SK-N-SH treated with all-trans-retinoic acid at 6 μM for 48 hours (cell line): ENCODE measurements around the gene STXBP1.

Experiments
- ATAC-seq: fragments of 200-7000 bp; cut with Tn5 transposase; 3 replicates; pipeline ENCODE4 v1.9.1; 2020; ENCODE audit warnings: mild to moderate bottlenecking, moderate library complexity
- ARNTL ChIP-seq: fragments of 450-650 bp; formaldehyde crosslinking; IDR thresholded peaks from 2 replicates; pipeline ENCODE4 v1.5.0; 2020; ENCODE audit warnings: low read depth, mild to moderate bottlenecking, moderate library complexity, borderline replicate concordance
- BACH2 ChIP-seq: fragments of 250-450 bp; sonication (Bioruptor Pico); IDR thresholded peaks from 2 replicates; pipeline ENCODE4 v1.9.0; 2021; ENCODE audit warnings: mild to moderate bottlenecking, borderline replicate concordance
- CSDC2 ChIP-seq: fragments of 250-450 bp; sonication (Bioruptor Pico); IDR thresholded peaks from 2 replicates; pipeline ENCODE4 v1.5.0; 2020; ENCODE audit warnings: mild to moderate bottlenecking, moderate library complexity
- CSRNP3 ChIP-seq: fragments of 250-450 bp; sonication (Bioruptor Pico); IDR thresholded peaks from 2 replicates; pipeline ENCODE4 v1.5.1; 2021; ENCODE audit warnings: mild to moderate bottlenecking, moderate library complexity
- ESRRG ChIP-seq: fragments of 250-450 bp; sonication (Bioruptor Pico); IDR thresholded peaks from 2 replicates; pipeline ENCODE4 v1.6.1; 2021; ENCODE audit warnings: mild to moderate bottlenecking
- GLIS3 ChIP-seq: fragments of 250-450 bp; sonication (Bioruptor Pico); IDR thresholded peaks from 2 replicates; pipeline ENCODE4 v1.5.0; 2020; ENCODE audit warnings: mild to moderate bottlenecking, moderate library complexity
- ISL1 ChIP-seq: fragments of 250-450 bp; sonication (Bioruptor Pico); IDR thresholded peaks from 2 replicates; pipeline ENCODE4 v2.1.2; 2022; ENCODE audit warnings: mild to moderate bottlenecking, moderate library complexity
- OSR1 ChIP-seq: fragments of 250-450 bp; sonication (Bioruptor Pico); IDR thresholded peaks from 2 replicates; pipeline ENCODE4 v1.8.0; 2022; ENCODE audit warnings: moderate library complexity, mild to moderate bottlenecking, inconsistent platforms
- PPARA ChIP-seq: fragments of 250-450 bp; sonication (Bioruptor Pico); IDR thresholded peaks from 2 replicates; pipeline ENCODE4 v1.5.0; 2020; ENCODE audit warnings: mild to moderate bottlenecking, borderline replicate concordance
- RARB ChIP-seq: fragments of 250-450 bp; sonication (Bioruptor Pico); IDR thresholded peaks from 2 replicates; pipeline ENCODE4 v1.8.0; 2021; ENCODE audit warnings: mild to moderate bottlenecking, moderate library complexity
- SNAI2 ChIP-seq: fragments of 250-450 bp; sonication (Bioruptor Pico); IDR thresholded peaks from 2 replicates; pipeline ENCODE4 v1.5.0; 2020; ENCODE audit warnings: mild to moderate bottlenecking, moderate library complexity
- TCF4 ChIP-seq: fragments of 250-450 bp; sonication (Bioruptor Pico); IDR thresholded peaks from 2 replicates; pipeline ENCODE4 v1.8.0; 2021; ENCODE audit warnings: mild to moderate bottlenecking, moderate library complexity, borderline replicate concordance
- TOX ChIP-seq: fragments of 250-450 bp; sonication (Bioruptor Pico); IDR thresholded peaks from 2 replicates; pipeline ENCODE4 v1.8.0; 2021; ENCODE audit warnings: mild to moderate bottlenecking, moderate library complexity, borderline replicate concordance
- ZC3H10 ChIP-seq: fragments of 250-450 bp; sonication (Bioruptor Pico); IDR thresholded peaks from 2 replicates; pipeline ENCODE4 v1.5.1; 2021; ENCODE audit warnings: mild to moderate bottlenecking, moderate library complexity
- ZFP3 ChIP-seq: fragments of 250-450 bp; sonication (Bioruptor Pico); IDR thresholded peaks from 2 replicates; pipeline ENCODE4 v1.5.0; 2020; ENCODE audit warnings: mild to moderate bottlenecking, moderate library complexity
- ZFP30 ChIP-seq: fragments of 450-650 bp; formaldehyde crosslinking; IDR thresholded peaks from 2 replicates; pipeline ENCODE4 v1.5.0; 2022; ENCODE audit warnings: mild to moderate bottlenecking, moderate library complexity
- ZNF565 ChIP-seq: fragments of 450-650 bp; formaldehyde crosslinking; conservative IDR thresholded peaks from 2 replicates; pipeline ENCODE4 v1.5.0; 2020; ENCODE audit warnings: low read depth, mild to moderate bottlenecking, moderate library complexity
- ZNF70 ChIP-seq: fragments of 450-650 bp; formaldehyde crosslinking; IDR thresholded peaks from 2 replicates; pipeline ENCODE4 v1.5.0; 2020; ENCODE audit warnings: mild to moderate bottlenecking, moderate library complexity
- ZNF8 ChIP-seq: fragments of 450-650 bp; formaldehyde crosslinking; IDR thresholded peaks from 2 replicates; pipeline ENCODE4 v1.5.0; 2020; ENCODE audit warnings: mild to moderate bottlenecking, moderate library complexity
- TF ChIP-seq, protein P1 (sequence below): fragments of 250-450 bp; sonication (Bioruptor Pico); IDR thresholded peaks from 2 replicates; pipeline ENCODE4 v1.8.0; 2020; ENCODE audit warnings: mild to moderate bottlenecking, moderate library complexity, borderline replicate concordance
- TF ChIP-seq, protein P2 (sequence below): fragments of 250-450 bp; sonication (Bioruptor Pico); IDR thresholded peaks from 2 replicates; pipeline ENCODE4 v1.5.1; 2020; ENCODE audit warnings: low read depth, mild to moderate bottlenecking, moderate library complexity
- TF ChIP-seq, protein P3 (sequence below): fragments of 250-450 bp; sonication (Bioruptor Pico); IDR thresholded peaks from 2 replicates; pipeline ENCODE4 v1.5.0; 2020; ENCODE audit warnings: mild to moderate bottlenecking, moderate library complexity

STXBP1 gene

DNA sequence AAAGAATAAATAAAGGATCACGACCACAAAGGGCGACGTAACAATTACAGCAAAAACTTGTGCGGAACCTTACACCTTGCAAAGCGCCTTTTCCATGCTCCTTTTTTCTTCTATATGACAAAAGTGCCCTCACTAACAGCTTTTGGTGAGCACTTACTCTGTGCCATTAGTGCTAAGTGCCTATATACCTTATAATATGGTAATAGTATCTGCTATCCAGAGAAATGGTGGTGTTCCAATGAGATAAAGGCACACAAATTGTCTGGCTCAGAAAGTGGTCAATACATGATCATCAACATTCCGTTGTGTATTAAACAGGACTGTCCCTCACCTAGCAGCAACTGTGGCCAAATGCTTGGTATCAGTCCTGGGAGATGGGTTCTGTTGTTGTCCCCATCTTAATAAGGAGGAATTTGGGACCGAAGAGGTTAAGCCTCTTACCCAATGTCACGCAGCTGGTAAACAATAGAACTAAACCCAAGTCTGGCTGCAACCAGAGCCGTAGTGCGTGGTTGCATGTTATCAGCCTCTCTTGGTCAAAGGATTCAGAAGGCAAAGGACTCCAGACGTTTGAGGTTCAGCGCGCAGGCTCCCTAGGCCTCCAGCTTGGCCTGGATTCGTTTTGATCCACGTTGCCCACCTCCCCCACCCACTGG is 123.6 kb downstream of the STXBP1 start (continued):
- TF ChIP-seq, protein P1, sequence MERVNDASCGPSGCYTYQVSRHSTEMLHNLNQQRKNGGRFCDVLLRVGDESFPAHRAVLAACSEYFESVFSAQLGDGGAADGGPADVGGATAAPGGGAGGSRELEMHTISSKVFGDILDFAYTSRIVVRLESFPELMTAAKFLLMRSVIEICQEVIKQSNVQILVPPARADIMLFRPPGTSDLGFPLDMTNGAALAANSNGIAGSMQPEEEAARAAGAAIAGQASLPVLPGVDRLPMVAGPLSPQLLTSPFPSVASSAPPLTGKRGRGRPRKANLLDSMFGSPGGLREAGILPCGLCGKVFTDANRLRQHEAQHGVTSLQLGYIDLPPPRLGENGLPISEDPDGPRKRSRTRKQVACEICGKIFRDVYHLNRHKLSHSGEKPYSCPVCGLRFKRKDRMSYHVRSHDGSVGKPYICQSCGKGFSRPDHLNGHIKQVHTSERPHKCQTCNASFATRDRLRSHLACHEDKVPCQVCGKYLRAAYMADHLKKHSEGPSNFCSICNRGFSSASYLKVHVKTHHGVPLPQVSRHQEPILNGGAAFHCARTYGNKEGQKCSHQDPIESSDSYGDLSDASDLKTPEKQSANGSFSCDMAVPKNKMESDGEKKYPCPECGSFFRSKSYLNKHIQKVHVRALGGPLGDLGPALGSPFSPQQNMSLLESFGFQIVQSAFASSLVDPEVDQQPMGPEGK = no peak
- TF ChIP-seq CSDC2 (no peak), ISL1 (no peak), OSR1 (CRISPR knock-in tag) (no peak)

GRCh38 chr9:127738666-127739065 is 126.6 kb downstream of the STXBP1 start:
- ATAC-seq = no peak
- no peak for TF ChIP-seq TCF4 (CRISPR knock-in tag)
- no peak for TF ChIP-seq CSRNP3 (CRISPR knock-in tag)
- TF ChIP-seq ARNTL (CRISPR knock-in tag) = no peak
- TF ChIP-seq ZFP3 = no peak
- TF ChIP-seq CSDC2 = no peak
- no peak for TF ChIP-seq ESRRG (CRISPR knock-in tag)
- no peak for TF ChIP-seq PPARA (CRISPR knock-in tag)
- TF ChIP-seq BACH2 = no peak
- no peak for TF ChIP-seq RARB (CRISPR knock-in tag)
- no peak for TF ChIP-seq ZNF70
- TF ChIP-seq GLIS3 (CRISPR knock-in tag) = no peak
- TF ChIP-seq OSR1 (CRISPR knock-in tag) = no peak
- TF ChIP-seq SNAI2 = no peak
- no peak for TF ChIP-seq ZC3H10 (CRISPR knock-in tag)
- no peak for TF ChIP-seq ISL1
- no peak for TF ChIP-seq ZNF8 (CRISPR knock-in tag)

GRCh38 chr9:127739614-127740330 is 127.7 kb downstream of the STXBP1 start:
- ATAC-seq = no peak
- TF ChIP-seq, protein P2, sequence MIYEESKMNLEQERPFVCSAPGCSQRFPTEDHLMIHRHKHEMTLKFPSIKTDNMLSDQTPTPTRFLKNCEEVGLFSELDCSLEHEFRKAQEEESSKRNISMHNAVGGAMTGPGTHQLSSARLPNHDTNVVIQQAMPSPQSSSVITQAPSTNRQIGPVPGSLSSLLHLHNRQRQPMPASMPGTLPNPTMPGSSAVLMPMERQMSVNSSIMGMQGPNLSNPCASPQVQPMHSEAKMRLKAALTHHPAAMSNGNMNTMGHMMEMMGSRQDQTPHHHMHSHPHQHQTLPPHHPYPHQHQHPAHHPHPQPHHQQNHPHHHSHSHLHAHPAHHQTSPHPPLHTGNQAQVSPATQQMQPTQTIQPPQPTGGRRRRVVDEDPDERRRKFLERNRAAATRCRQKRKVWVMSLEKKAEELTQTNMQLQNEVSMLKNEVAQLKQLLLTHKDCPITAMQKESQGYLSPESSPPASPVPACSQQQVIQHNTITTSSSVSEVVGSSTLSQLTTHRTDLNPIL = no peak
- TF ChIP-seq ZNF8 (CRISPR knock-in tag) (no peak), ZFP30 (no peak), ISL1 (no peak), GLIS3 (CRISPR knock-in tag) (no peak), PPARA (CRISPR knock-in tag) (no peak), TOX (CRISPR knock-in tag) (no peak), ZC3H10 (CRISPR knock-in tag) (no peak), BACH2 (no peak)
- TF ChIP-seq, protein P1 = no peak

GRCh38 chr9:127741831-127742434 is 129.9 kb downstream of the STXBP1 start:
- no peak for ATAC-seq
- TF ChIP-seq OSR1 (CRISPR knock-in tag) = no peak
- no peak for TF ChIP-seq PPARA (CRISPR knock-in tag)
- no peak for TF ChIP-seq ZNF565
- TF ChIP-seq, protein P1 = no peak
- no peak for TF ChIP-seq RARB (CRISPR knock-in tag)
- TF ChIP-seq BACH2 = no peak
- TF ChIP-seq ESRRG (CRISPR knock-in tag) = no peak
- TF ChIP-seq, protein P3, sequence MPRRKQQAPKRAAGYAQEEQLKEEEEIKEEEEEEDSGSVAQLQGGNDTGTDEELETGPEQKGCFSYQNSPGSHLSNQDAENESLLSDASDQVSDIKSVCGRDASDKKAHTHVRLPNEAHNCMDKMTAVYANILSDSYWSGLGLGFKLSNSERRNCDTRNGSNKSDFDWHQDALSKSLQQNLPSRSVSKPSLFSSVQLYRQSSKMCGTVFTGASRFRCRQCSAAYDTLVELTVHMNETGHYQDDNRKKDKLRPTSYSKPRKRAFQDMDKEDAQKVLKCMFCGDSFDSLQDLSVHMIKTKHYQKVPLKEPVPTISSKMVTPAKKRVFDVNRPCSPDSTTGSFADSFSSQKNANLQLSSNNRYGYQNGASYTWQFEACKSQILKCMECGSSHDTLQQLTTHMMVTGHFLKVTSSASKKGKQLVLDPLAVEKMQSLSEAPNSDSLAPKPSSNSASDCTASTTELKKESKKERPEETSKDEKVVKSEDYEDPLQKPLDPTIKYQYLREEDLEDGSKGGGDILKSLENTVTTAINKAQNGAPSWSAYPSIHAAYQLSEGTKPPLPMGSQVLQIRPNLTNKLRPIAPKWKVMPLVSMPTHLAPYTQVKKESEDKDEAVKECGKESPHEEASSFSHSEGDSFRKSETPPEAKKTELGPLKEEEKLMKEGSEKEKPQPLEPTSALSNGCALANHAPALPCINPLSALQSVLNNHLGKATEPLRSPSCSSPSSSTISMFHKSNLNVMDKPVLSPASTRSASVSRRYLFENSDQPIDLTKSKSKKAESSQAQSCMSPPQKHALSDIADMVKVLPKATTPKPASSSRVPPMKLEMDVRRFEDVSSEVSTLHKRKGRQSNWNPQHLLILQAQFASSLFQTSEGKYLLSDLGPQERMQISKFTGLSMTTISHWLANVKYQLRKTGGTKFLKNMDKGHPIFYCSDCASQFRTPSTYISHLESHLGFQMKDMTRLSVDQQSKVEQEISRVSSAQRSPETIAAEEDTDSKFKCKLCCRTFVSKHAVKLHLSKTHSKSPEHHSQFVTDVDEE (CRISPR knock-in tag) = no peak
- TF ChIP-seq CSDC2 = no peak
- no peak for TF ChIP-seq ZNF8 (CRISPR knock-in tag)
